Measurements from ENCODE around the gene TMEM115.

DNA sequence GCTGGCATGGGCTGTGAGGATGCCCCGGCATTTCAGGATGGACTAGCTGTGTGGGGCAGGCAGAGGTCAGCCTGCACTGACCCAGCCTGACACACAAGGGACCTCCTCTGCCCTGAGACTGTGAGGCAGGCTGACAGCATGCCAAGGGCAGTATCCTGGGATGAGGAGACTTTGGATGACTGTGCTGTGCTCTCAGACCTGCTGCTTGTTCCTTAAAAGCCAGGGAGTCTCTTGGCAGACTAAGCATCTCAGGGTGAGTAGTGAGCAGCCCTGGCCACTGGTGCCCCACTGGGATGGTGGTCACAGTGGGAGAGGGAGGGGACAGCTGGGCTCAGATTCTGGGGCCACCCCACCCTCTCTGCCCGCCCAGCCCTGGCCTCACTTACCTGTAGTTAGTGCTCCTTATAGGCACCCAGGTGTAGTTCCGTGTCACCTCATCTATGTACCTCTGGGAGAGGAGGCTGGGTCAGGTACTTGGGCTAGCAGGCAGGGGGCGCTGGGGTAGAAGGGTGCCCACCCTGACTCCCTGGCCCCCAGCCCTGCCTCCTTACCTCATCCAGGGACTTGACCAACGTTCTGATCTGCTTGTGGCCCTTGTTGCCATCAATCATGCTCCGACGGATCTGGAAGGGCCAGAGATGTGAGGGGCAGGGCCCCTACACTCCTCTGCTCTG lies 16.1 kb upstream of the TMEM115 start:
- TF ChIP-seq, protein P1, sequence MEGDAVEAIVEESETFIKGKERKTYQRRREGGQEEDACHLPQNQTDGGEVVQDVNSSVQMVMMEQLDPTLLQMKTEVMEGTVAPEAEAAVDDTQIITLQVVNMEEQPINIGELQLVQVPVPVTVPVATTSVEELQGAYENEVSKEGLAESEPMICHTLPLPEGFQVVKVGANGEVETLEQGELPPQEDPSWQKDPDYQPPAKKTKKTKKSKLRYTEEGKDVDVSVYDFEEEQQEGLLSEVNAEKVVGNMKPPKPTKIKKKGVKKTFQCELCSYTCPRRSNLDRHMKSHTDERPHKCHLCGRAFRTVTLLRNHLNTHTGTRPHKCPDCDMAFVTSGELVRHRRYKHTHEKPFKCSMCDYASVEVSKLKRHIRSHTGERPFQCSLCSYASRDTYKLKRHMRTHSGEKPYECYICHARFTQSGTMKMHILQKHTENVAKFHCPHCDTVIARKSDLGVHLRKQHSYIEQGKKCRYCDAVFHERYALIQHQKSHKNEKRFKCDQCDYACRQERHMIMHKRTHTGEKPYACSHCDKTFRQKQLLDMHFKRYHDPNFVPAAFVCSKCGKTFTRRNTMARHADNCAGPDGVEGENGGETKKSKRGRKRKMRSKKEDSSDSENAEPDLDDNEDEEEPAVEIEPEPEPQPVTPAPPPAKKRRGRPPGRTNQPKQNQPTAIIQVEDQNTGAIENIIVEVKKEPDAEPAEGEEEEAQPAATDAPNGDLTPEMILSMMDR (conservative IDR thresholded peaks at IDR 0.05) = no peak
- no peak for TF ChIP-seq ZFX (IDR thresholded peaks at IDR 0.05)
